Central memory CD4-positive, alpha-beta T cell (primary cell): ENCODE measurements around the gene PROM2.

ENCODE experiments used
- DNase-seq: peaks from one replicate; pipeline ENCODE4 v3.0.0; 2022

PROM2 gene

GRCh38 chr2:95308426-95308990 is 34.3 kb downstream of the PROM2 start:
- no peak for DNase-seq

GRCh38 chr2:95309599-95309998 is 35.4 kb downstream of the PROM2 start:
- no peak for DNase-seq

- no peak for DNase-seq
Observed at GRCh38 chr2:95310216-95310615, 36.0 kb downstream of the PROM2 start.

GRCh38 chr2:95310651-95311050 is 36.4 kb downstream of the PROM2 start:
- DNase-seq: no peak

GRCh38 chr2:95311815-95312542 is 37.7 kb downstream of the PROM2 start:
- DNase-seq: no peak

- no peak for DNase-seq
Observed at GRCh38 chr2:95312543-95313201, 38.4 kb downstream of the PROM2 start.

GRCh38 chr2:95313296-95314131 is 39.3 kb downstream of the PROM2 start:
- DNase-seq: no peak

GRCh38 chr2:95314598-95314963 is 40.3 kb downstream of the PROM2 start:
- no peak for DNase-seq

GRCh38 chr2:95314964-95315611 is 40.8 kb downstream of the PROM2 start:
- no peak for DNase-seq

- no peak for DNase-seq
Observed at GRCh38 chr2:95315801-95316411, 41.7 kb downstream of the PROM2 start.

- no peak for DNase-seq
Observed at GRCh38 chr2:95316466-95317122, 42.3 kb downstream of the PROM2 start.

GRCh38 chr2:95317123-95317500 is 42.9 kb downstream of the PROM2 start:
- DNase-seq: no peak

- no peak for DNase-seq
Observed at GRCh38 chr2:95317665-95318425, 43.6 kb downstream of the PROM2 start.

GRCh38 chr2:95318431-95319220 is 44.4 kb downstream of the PROM2 start:
- no peak for DNase-seq

GRCh38 chr2:95319481-95320343 is 45.5 kb downstream of the PROM2 start:
- DNase-seq: no peak

- DNase-seq: no peak
Observed at GRCh38 chr2:95320344-95320712, 46.1 kb downstream of the PROM2 start.

GRCh38 chr2:95320986-95321767 is 46.9 kb downstream of the PROM2 start:
- no peak for DNase-seq
